Esophagus (tissue), 2 donors: ENCODE measurements around the gene SLC10A7. TPM values are rescaled to one million over a fixed set of nuclear protein-coding genes. Genes with fewer than 3 reads are reported as not detected.

Source experiments
- H3K27ac ChIP-seq, 2 donors: one replicate each; pipeline ENCODE4 v1.5.1; 2013; ENCODE audit warnings: low read depth in 2 of 2, mild to moderate bottlenecking in 2 of 2, inconsistent platforms in 1 of 2, low read length in 1 of 2, moderate library complexity in 1 of 2
- H3K27me3 ChIP-seq, 2 donors: one replicate each; pipeline ENCODE4 v1.6.1; 2013; ENCODE audit warnings: low read length in 2 of 2, control low read depth in 1 of 2, mild to moderate bottlenecking in 1 of 2; ENCODE audit not compliant: insufficient read depth in 2 of 2, control insufficient read depth in 1 of 2
- H3K36me3 ChIP-seq, 2 donors: one replicate each; pipeline ENCODE4 v1.6.1; 2013; ENCODE audit warnings: low read length in 1 of 2; ENCODE audit not compliant: control insufficient read depth in 2 of 2, insufficient read depth in 2 of 2
- H3K4me1 ChIP-seq, 2 donors: one replicate each; pipeline ENCODE4 v1.6.1; 2013; ENCODE audit warnings: low read length in 1 of 2; ENCODE audit not compliant: control insufficient read depth in 2 of 2, insufficient read depth in 2 of 2
- H3K4me3 ChIP-seq, 2 donors: one replicate each; pipeline ENCODE4 v1.5.1; 2013; ENCODE audit warnings: low read length in 2 of 2, mild to moderate bottlenecking in 2 of 2, low read depth in 1 of 2, moderate library complexity in 1 of 2
- H3K9me3 ChIP-seq, 2 donors: one replicate each; pipeline ENCODE4 v1.6.1; 2013; ENCODE audit warnings: mild to moderate bottlenecking in 2 of 2, low read depth in 1 of 2, low read length in 1 of 2, moderate library complexity in 1 of 2; ENCODE audit not compliant: control insufficient read depth in 2 of 2, insufficient read depth in 1 of 2
- WGBS, 2 donors: extraction: QIAGEN DNeasy Blood & Tissue Kit; methylation state at CpG; one replicate each; pipeline ENCODE4 v1.1.7; 2013; 5-methylcytosine and 5-hydroxymethylcytosine counted together
- polyA plus RNA-seq, 2 donors: library from polyadenylated mRNA; stranded (reverse); fragments of 200-250 nt; gene quantifications; one replicate each; pipeline ENCODE4 v1.2.3, GENCODE V29; 2013
- donor health status: healthy with polysubstance abuse.
- donor health status: Bipolar disorder and iron deficiency.

SLC10A7 gene
- polyA plus RNA-seq, 2 donors: 2.5 to 3.8 TPM

DNA sequence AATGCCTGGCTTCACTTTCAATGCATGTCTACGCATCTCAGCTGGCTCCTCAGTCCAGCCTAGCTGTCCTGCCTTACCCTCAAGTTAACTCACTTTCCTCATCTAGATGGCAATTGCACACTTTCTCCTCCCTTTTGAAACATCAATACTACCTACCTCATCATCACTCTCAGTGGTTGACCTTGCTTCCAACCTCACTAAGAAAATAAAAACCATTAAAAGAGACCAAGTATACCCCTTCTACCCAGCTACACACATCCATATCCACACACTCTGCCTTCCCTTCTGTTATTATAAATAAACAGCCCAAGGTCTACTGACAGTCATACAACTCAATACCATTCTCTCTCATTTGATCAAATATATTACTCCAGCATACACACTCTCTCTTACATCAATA is 21.5 kb downstream of the SLC10A7 start:
- Histone ChIP-seq H3K27me3 (no peaks in the 10 kb centered on the region), H3K27ac (no peak overlapping the region), H3K9me3 (no peaks in the 10 kb centered on the region), H3K36me3 (no peaks in the 10 kb centered on the region), H3K4me3 (no peak overlapping the region), H3K4me1 (no peaks in the 10 kb centered on the region)
- WGBS, 2 donors: 97 to 100% methylated on average over 1 of the region's 1 CpG

DNA sequence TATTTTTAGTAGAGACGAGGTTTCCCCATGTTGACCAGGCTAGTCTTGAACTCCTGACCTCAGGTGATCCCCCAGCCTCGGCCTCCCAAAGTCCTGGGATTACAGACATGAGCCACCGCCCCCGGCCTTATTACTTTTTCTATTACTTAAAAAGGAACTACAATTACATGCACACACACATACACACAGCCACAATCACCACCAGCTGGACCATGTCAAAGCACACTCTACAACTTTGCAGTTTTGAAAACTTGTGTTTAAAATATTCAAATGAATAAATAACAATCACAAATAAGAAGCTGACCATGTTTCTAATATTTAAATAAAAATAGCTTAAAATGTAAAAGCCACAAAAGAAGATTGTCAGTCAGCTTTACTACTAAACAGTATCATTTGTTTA is 23.4 kb downstream of the SLC10A7 start:
- Histone ChIP-seq H3K27ac (no peak overlapping the region), H3K4me1 (no peaks in the 10 kb centered on the region), H3K9me3 (no peaks in the 10 kb centered on the region), H3K4me3 (no peak overlapping the region), H3K27me3 (no peaks in the 10 kb centered on the region), H3K36me3 (no peaks in the 10 kb centered on the region)
- WGBS, 2 donors: 84 to 85% methylated on average over 4 of the region's 4 CpGs

DNA sequence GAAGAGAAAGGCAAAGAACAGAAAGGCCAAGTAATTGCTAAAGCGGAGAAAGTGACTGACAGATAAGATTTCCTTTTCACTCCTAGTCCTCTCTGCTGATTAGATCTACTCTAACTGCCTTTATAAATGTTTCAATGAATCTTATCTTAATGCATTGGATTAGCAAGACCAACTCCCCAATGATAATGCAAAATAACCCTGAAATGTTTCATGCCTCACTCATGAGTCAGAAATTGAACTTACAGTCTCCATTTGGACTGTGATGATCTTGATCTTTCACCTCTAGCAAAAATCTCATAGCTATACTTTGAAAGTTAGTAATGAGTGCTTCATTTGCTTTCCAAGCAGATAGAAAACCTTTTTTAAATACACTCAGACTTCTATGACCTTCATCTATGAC is 26.5 kb downstream of the SLC10A7 start:
- Histone ChIP-seq H3K27ac (no peak overlapping the region), H3K27me3 (no peaks in the 10 kb centered on the region), H3K9me3 (no peaks in the 10 kb centered on the region)

DNA sequence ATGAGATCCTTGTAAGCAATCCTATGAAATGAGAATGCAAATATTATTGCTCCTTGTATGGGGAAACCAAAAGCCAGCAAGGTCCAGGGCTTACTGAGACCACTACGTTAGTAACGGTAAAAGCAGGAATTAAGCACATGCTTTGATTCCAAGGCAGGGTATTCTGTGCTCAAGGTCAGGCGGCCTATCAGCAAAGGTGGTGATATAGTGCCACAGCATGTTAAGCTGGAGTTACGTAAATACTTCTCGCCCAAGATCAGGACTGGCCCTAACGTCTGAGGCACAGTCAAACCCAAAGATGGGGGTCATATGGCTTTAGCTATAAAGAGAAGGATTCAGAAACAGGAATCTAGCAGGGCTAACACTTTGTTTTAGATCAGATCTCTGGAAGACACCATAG is 27.6 kb downstream of the SLC10A7 start:
- no peaks in the 10 kb centered on the region for H3K9me3 ChIP-seq
- WGBS, 2 donors: 86 to 96% methylated on average over 6 of the region's 6 CpGs

More for the DNA sequence above, 26.5 kb downstream of the SLC10A7 start:
- Histone ChIP-seq H3K4me1 (no peaks in the 10 kb centered on the region), H3K36me3 (no peaks in the 10 kb centered on the region), H3K4me3 (no peak overlapping the region)
- 85 to 94% methylated on average over 1 of the region's 1 CpG for WGBS, 2 donors

DNA sequence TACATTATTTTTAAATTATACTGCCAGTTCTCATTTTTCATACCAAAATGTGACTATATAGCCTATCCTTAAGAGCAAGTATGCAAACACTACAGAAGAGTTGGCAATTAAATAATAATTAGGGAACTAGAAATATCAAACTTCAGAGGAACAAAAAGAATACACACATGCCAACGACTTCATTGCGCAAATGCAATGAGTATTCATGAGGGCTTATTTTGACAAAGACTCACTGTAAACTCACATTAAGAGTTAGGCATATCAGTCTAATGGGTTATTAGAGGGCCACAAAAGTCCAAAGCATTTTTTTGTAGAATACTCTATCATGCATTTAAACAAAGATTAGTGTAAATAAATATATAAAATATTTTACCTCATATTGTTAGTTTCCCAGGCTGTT is 31.6 kb downstream of the SLC10A7 start:
- Histone ChIP-seq H3K4me3 (no peak overlapping the region), H3K27me3 (no peaks in the 10 kb centered on the region), H3K9me3 (no peaks in the 10 kb centered on the region), H3K36me3 (no peaks in the 10 kb centered on the region), H3K4me1 (peaks cover 0 to 4% of the 10 kb centered on the region in 2 donors), H3K27ac (no peak overlapping the region)
- 83 to 88% methylated on average over 2 of the region's 2 CpGs for WGBS, 2 donors

More for the DNA sequence above, 27.6 kb downstream of the SLC10A7 start:
- H3K4me3 ChIP-seq: no peak overlapping the region
- H3K27me3 ChIP-seq: no peaks in the 10 kb centered on the region
- peaks cover 0 to under 1% of the 10 kb centered on the region in 2 donors for H3K4me1 ChIP-seq
- no peaks in the 10 kb centered on the region for H3K36me3 ChIP-seq
- no peak overlapping the region for H3K27ac ChIP-seq

DNA sequence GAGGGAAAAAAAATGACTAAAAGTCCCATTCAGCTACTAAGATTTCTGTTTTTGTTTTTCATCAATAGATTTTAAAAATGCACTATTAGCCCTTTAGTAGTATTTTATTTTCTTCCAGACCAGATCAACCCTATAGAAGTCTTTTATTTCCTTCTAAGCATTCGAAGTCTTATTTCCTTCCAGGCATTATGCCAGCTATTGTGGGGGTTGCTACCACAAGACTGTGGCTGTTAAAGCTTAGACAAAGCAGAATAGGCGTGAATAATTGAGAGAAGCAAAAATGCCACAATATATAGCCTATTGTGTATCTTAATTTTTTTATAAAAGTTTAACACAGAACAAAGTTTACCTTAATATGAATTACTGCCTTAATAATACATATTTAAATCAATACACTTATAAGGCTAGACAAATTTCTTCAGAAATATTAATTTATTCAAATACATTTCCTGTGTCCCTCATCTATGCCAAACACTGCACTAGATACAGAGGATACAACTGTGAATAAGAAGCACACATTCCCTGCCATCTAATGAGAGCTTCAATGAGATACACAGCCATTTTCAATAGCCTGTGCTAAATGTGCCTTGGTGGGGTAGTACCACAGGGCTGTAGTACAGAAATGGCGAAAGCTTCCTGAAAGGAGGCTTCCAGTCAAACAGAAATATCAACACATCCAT is 33.1 kb downstream of the SLC10A7 start:
- no peaks in the 10 kb centered on the region for H3K36me3 ChIP-seq
- H3K4me3 ChIP-seq: no peak overlapping the region
- H3K9me3 ChIP-seq: no peaks in the 10 kb centered on the region
- 62 to 68% methylated on average over 3 of the region's 3 CpGs for WGBS, 2 donors
- peaks cover 0 to 4% of the 10 kb centered on the region in 2 donors for H3K4me1 ChIP-seq
- no peaks in the 10 kb centered on the region for H3K27me3 ChIP-seq
- no peak overlapping the region for H3K27ac ChIP-seq

DNA sequence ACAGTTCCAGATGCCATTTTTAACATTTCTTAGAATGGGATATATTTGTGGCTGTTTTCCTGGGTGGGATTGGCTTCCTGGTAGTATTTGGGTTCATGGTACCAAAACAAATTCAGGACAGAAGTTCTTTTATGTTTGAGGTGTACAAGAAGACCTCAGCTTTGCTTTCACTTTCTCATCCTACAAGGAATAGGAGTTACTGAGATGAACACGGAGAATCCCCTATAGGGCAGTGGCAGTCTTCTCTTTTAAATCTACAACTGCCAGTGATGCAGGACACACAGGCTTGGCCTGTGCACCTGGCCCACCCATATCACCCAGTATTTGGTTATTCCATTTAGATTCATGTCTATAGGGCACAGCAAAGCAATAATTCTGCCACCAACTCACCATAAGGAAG is 35.2 kb downstream of the SLC10A7 start:
- Histone ChIP-seq H3K36me3 (no peaks in the 10 kb centered on the region), H3K9me3 (no peaks in the 10 kb centered on the region), H3K27ac (no peak overlapping the region), H3K4me3 (no peak overlapping the region), H3K27me3 (no peaks in the 10 kb centered on the region), H3K4me1 (peaks cover 0 to 4% of the 10 kb centered on the region in 2 donors)
- 80 to 89% methylated on average over 1 of the region's 1 CpG for WGBS, 2 donors

DNA sequence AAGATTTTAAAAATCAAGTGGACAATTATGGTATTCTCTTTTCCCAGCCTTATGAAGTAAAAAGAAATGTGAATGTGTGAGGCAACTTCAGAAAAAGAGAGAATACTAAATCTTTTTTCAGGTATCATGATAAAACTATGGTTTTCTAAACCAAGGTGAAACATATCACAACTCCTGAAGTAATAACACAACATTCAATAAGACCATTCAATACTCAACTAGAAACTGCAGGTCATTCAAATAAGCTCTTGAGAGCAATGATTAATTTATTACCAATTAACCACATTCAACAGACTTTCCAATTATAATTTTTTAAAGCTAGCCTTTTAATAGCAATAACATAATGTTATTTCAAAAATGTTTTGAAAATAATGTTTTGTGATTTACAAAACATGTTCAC is 35.8 kb downstream of the SLC10A7 start:
- Histone ChIP-seq H3K36me3 (no peaks in the 10 kb centered on the region), H3K4me1 (peaks cover 0 to 4% of the 10 kb centered on the region in 2 donors), H3K27ac (no peak overlapping the region), H3K4me3 (no peak overlapping the region), H3K27me3 (no peaks in the 10 kb centered on the region), H3K9me3 (no peaks in the 10 kb centered on the region)

DNA sequence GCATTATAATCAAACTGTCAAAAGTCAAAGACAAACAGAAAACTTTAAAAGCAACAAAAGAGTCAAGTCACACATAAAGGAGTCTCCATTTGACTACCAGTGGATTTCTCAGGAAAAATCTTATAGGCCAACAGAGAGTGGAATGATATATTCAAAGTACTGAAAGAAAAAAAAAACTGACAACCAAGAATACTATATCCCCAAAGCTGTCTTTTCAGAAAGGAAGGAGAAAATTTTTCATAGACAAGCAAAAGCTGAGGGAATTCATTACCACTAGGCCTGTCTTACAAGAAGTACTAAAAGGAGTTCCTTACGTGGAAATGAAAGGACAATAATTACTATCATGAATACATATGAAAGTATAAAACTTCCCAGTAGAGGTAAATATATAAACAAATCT is 39.0 kb downstream of the SLC10A7 start:
- WGBS, 2 donors: 92 to 94% methylated on average over 1 of the region's 1 CpG

DNA sequence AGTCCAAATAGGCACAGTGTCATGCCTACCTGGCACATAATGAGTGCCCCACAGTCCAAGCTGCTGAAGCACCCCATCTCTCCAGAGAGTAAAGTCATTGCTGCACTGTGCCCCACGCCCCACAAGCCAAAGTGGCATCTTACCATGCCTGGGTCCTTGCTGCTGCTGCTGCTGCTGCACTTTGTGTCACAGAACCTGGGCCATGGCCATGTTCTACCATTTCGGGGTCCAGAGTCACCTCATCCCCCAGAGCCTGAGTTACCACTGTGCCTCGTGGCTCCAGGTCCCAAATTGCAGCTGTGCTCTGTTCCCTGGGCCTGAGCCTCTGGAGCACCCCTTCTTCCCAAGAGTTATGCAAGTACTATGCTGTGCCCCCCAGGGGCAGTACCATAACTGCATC is 40.5 kb downstream of the SLC10A7 start:
- no peaks in the 10 kb centered on the region for H3K27me3 ChIP-seq
- no peak overlapping the region for H3K27ac ChIP-seq
- no peaks in the 10 kb centered on the region for H3K4me1 ChIP-seq
- no peak overlapping the region for H3K4me3 ChIP-seq
- no peaks in the 10 kb centered on the region for H3K36me3 ChIP-seq
- 98 to 100% methylated on average over 3 of the region's 3 CpGs for WGBS, 2 donors
- H3K9me3 ChIP-seq: no peaks in the 10 kb centered on the region

More for the DNA sequence above, 39.0 kb downstream of the SLC10A7 start:
- Histone ChIP-seq H3K27me3 (no peaks in the 10 kb centered on the region), H3K9me3 (no peaks in the 10 kb centered on the region), H3K4me3 (no peak overlapping the region), H3K27ac (no peak overlapping the region), H3K4me1 (no peaks in the 10 kb centered on the region), H3K36me3 (no peaks in the 10 kb centered on the region)
